ENCODE measurements around the gene INSIG1.
A peak's percentile ranks its signal among the peaks of the same experiment; 100 is the strongest.

The INSIG1 gene

DNA sequence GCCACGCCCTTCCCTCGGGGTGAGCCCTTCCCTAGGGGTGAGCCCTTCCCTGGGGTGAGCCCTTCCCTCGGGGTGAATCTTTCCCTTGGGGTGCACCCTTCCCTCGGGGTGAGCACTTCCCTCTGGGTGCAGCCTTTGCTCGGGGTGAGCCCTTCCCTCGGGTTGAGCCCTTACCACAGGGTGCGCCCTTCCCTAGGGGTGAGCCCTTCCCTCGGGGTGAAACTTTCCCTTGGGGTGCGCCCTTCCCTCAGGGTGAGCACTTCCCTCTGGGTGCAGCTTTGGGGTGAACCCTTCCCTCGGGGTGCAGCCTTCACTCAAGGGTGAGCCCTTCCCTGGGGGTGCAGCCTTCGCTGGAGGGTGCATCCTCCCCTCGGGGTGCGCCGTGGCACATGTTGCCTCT is 34.6 kb upstream of the INSIG1 start:
- DNase-seq (ENCODE audit: low spot score) = no peak
- peak overlapping the region; percentile 27 for H2AK5ac ChIP-seq (ENCODE audit: low read depth, low read length)
- no peak overlapping the region for H2BK12ac ChIP-seq (ENCODE audit: low read length)
- H3K36me3 ChIP-seq (replicated peaks in 1 of 2; ENCODE audit: control insufficient read depth in 2 of 2, insufficient read depth in 2 of 2, low read length in 2 of 2) = peaks cover 0 to 1% of the 10 kb centered on the region in 2 donors
- no peaks in the 10 kb centered on the region for H3K79me1 ChIP-seq (ENCODE audit: low read depth, low read length)
- no peak overlapping the region for H2AFZ ChIP-seq (ENCODE audit: low read length)
- no peak overlapping the region for H3K4me3 ChIP-seq (ENCODE audit: low read length in 2 of 2)
- H3K4me1 ChIP-seq (ENCODE audit: control insufficient read depth in 2 of 2, insufficient read depth in 1 of 2, low read depth in 1 of 2, low read length in 2 of 2) = no peaks in the 10 kb centered on the region
- H2BK5ac ChIP-seq (ENCODE audit: low read length) = no peak overlapping the region
- peak overlapping the region; percentile 50 for H3K18ac ChIP-seq (ENCODE audit: low read length)
- H4K8ac ChIP-seq (ENCODE audit: low read depth, low read length) = no peak overlapping the region
- no CpG with 5 or more reads among the region's 14 CpGs for WGBS, 2 donors (ENCODE audit: extremely low coverage in 2 of 2, insufficient read length in 2 of 2, insufficient replicate concordance in 1 of 2)
- peaks cover 0 to 24% (median 0%) of the 10 kb centered on the region in 3 experiments for H3K27me3 ChIP-seq (ENCODE audit: control insufficient read depth in 3 of 3, insufficient read depth in 3 of 3, low read depth in 1 of 3, low read length in 3 of 3)
- H3K4ac ChIP-seq (ENCODE audit: low read length) = no peak overlapping the region
- no peak overlapping the region for H3K27ac ChIP-seq (replicated peaks; ENCODE audit: low read length)
- H3K4me2 ChIP-seq (ENCODE audit: insufficient read depth, low read length, poor library complexity, severe bottlenecking) = no peak overlapping the region
- no peak overlapping the region for H2BK120ac ChIP-seq (ENCODE audit: low read depth, low read length)
- H3K14ac ChIP-seq (ENCODE audit: low read length) = no peak overlapping the region
- H3K9me3 ChIP-seq (replicated peaks in 1 of 2; ENCODE audit: control insufficient read depth in 2 of 2, insufficient read depth in 1 of 2, low read depth in 1 of 2, low read length in 2 of 2) = peaks cover 0 to 4% of the 10 kb centered on the region in 2 donors
- no peak overlapping the region for H3K9ac ChIP-seq (ENCODE audit: low read depth, low read length, poor library complexity)
- no peak overlapping the region for H3K23ac ChIP-seq (ENCODE audit: low read depth, low read length, poor library complexity)
- no peak overlapping the region for H4K91ac ChIP-seq (ENCODE audit: low read depth, low read length, poor library complexity)
- H2BK15ac ChIP-seq (ENCODE audit: low read length) = peak overlapping the region; percentile 28

DNA sequence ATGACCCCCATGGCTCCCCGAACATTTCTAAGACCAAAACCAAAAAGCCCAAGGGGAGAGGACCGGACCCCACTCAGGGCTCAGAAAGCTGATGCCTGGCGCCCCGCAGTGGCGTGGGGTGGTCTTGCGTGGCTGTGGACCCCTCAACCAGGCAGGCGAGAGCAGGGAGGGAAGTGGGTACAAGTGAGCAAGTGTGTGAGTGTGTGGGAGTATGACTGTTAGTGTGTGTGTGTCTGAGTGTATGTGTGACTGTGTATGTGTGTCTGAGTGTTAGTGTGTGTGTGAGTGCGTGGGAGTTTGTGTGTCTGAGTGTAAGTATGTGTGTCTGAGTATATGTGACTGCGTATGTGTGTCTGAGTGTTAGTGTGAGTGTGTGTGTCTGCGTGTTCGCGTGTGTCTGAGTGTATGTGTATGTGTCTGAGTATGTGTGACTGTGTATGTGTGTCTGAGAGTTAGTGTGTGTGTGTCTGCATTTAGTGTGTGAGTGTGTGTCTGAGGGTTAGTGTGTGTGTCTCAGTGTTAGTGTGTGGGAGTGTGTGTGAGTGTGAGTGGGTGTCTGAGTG is 34.0 kb upstream of the INSIG1 start:
- H3K4me3 ChIP-seq (ENCODE audit: low read length in 2 of 2) = peak overlapping the region in 1 of 2 donors; percentile 63
- H3K18ac ChIP-seq (ENCODE audit: low read length) = no peak overlapping the region
- no peak overlapping the region for H2BK5ac ChIP-seq (ENCODE audit: low read length)
- H2AK5ac ChIP-seq (ENCODE audit: low read depth, low read length) = no peak overlapping the region
- no peak overlapping the region for H4K8ac ChIP-seq (ENCODE audit: low read depth, low read length)
- H2BK12ac ChIP-seq (ENCODE audit: low read length) = no peak overlapping the region
- H2BK120ac ChIP-seq (ENCODE audit: low read depth, low read length) = no peak overlapping the region
- no peak overlapping the region for H3K14ac ChIP-seq (ENCODE audit: low read length)
- no peak overlapping the region for H3K4me2 ChIP-seq (ENCODE audit: insufficient read depth, low read length, poor library complexity, severe bottlenecking)
- no peak overlapping the region for H3K27ac ChIP-seq (replicated peaks; ENCODE audit: low read length)
- peaks cover 0 to 4% of the 10 kb centered on the region in 2 donors for H3K9me3 ChIP-seq (replicated peaks in 1 of 2; ENCODE audit: control insufficient read depth in 2 of 2, insufficient read depth in 1 of 2, low read depth in 1 of 2, low read length in 2 of 2)
- H3K9ac ChIP-seq (ENCODE audit: low read depth, low read length, poor library complexity) = peak overlapping the region; percentile 65
- no peak overlapping the region for H2BK15ac ChIP-seq (ENCODE audit: low read length)
- no peaks in the 10 kb centered on the region for H3K79me1 ChIP-seq (ENCODE audit: low read depth, low read length)
- peaks cover 0 to 1% of the 10 kb centered on the region in 2 donors for H3K36me3 ChIP-seq (replicated peaks in 1 of 2; ENCODE audit: control insufficient read depth in 2 of 2, insufficient read depth in 2 of 2, low read length in 2 of 2)
- H3K27me3 ChIP-seq (ENCODE audit: control insufficient read depth in 3 of 3, insufficient read depth in 3 of 3, low read depth in 1 of 3, low read length in 3 of 3) = peaks cover 0 to 24% (median 0%) of the 10 kb centered on the region in 3 experiments
- no peak overlapping the region for H3K23ac ChIP-seq (ENCODE audit: low read depth, low read length, poor library complexity)
- H4K91ac ChIP-seq (ENCODE audit: low read depth, low read length, poor library complexity) = no peak overlapping the region
- 100% methylated on average over 2 of the region's 12 CpGs; no CpG with 5 or more reads in 1 of the 2 donors for WGBS, 2 donors (ENCODE audit: extremely low coverage in 2 of 2, insufficient read length in 2 of 2, insufficient replicate concordance in 1 of 2)
- H2AFZ ChIP-seq (ENCODE audit: low read length) = no peak overlapping the region
- H3K4me1 ChIP-seq (ENCODE audit: control insufficient read depth in 2 of 2, insufficient read depth in 1 of 2, low read depth in 1 of 2, low read length in 2 of 2) = no peaks in the 10 kb centered on the region
- DNase-seq (ENCODE audit: low spot score) = no peak
- no peak overlapping the region for H3K4ac ChIP-seq (ENCODE audit: low read length)

GRCh38 chr7:155265144-155265543 is 32.5 kb upstream of the INSIG1 start:
- peaks cover 0 to 21% (median 0%) of the 10 kb centered on the region in 3 experiments for H3K27me3 ChIP-seq (ENCODE audit: control insufficient read depth in 3 of 3, insufficient read depth in 3 of 3, low read depth in 1 of 3, low read length in 3 of 3)
- no peaks in the 10 kb centered on the region for H3K79me1 ChIP-seq (ENCODE audit: low read depth, low read length)
- H2AK5ac ChIP-seq (ENCODE audit: low read depth, low read length) = peak overlapping the region; percentile 23
- H3K4me1 ChIP-seq (ENCODE audit: control insufficient read depth in 2 of 2, insufficient read depth in 1 of 2, low read depth in 1 of 2, low read length in 2 of 2) = peaks cover 0 to under 1% of the 10 kb centered on the region in 2 donors
- H4K8ac ChIP-seq (ENCODE audit: low read depth, low read length) = no peak overlapping the region
- H3K23ac ChIP-seq (ENCODE audit: low read depth, low read length, poor library complexity) = peak overlapping the region; percentile 59
- no peak overlapping the region for H3K9ac ChIP-seq (ENCODE audit: low read depth, low read length, poor library complexity)
- H2AFZ ChIP-seq (ENCODE audit: low read length) = no peak overlapping the region
- no peak overlapping the region for H3K27ac ChIP-seq (replicated peaks; ENCODE audit: low read length)
- no peak for DNase-seq (ENCODE audit: low spot score)
- no peak overlapping the region for H3K14ac ChIP-seq (ENCODE audit: low read length)
- no peak overlapping the region for H3K4me3 ChIP-seq (ENCODE audit: low read length in 2 of 2)
- no peaks in the 10 kb centered on the region for H3K36me3 ChIP-seq (replicated peaks in 1 of 2; ENCODE audit: control insufficient read depth in 2 of 2, insufficient read depth in 2 of 2, low read length in 2 of 2)
- H2BK120ac ChIP-seq (ENCODE audit: low read depth, low read length) = no peak overlapping the region
- no peak overlapping the region for H3K18ac ChIP-seq (ENCODE audit: low read length)
- no peak overlapping the region for H3K4me2 ChIP-seq (ENCODE audit: insufficient read depth, low read length, poor library complexity, severe bottlenecking)
- H2BK5ac ChIP-seq (ENCODE audit: low read length) = no peak overlapping the region
- H4K91ac ChIP-seq (ENCODE audit: low read depth, low read length, poor library complexity) = peak overlapping the region; percentile 14
- peaks cover 0 to 4% of the 10 kb centered on the region in 2 donors for H3K9me3 ChIP-seq (replicated peaks in 1 of 2; ENCODE audit: control insufficient read depth in 2 of 2, insufficient read depth in 1 of 2, low read depth in 1 of 2, low read length in 2 of 2)
- no CpG with 5 or more reads among the region's 7 CpGs for WGBS, 2 donors (ENCODE audit: extremely low coverage in 2 of 2, insufficient read length in 2 of 2, insufficient replicate concordance in 1 of 2)
- no peak overlapping the region for H2BK15ac ChIP-seq (ENCODE audit: low read length)
- H2BK12ac ChIP-seq (ENCODE audit: low read length) = no peak overlapping the region
- no peak overlapping the region for H3K4ac ChIP-seq (ENCODE audit: low read length)

DNA sequence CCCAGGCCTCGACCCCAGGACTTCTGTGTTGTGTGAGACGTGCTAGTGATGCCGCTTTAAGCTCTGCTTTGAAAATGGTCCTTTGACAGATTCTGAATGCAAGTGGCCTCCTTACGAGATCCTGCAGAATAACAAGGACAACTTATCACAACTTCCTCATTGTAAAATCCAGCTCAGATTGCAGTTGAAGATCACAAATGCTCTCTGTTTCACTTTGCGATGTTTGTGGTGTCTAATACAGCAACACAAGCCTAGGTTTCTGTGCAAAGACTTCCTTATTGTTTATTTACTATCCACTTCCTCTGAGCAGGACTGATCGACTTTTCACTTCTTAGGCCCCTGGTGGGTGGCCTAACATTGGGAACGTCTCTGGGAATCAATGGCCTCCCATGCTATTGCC is 31.7 kb upstream of the INSIG1 start:
- Histone ChIP-seq H3K18ac (ENCODE audit: low read length) (peak overlapping the region; percentile 67), H4K91ac (ENCODE audit: low read depth, low read length, poor library complexity) (peak overlapping the region; percentile 46), H3K23ac (ENCODE audit: low read depth, low read length, poor library complexity) (peak overlapping the region; percentile 61), H2AK5ac (ENCODE audit: low read depth, low read length) (no peak overlapping the region), H2BK120ac (ENCODE audit: low read depth, low read length) (no peak overlapping the region), H3K9ac (ENCODE audit: low read depth, low read length, poor library complexity) (no peak overlapping the region), H3K27me3 (ENCODE audit: control insufficient read depth in 3 of 3, insufficient read depth in 3 of 3, low read depth in 1 of 3, low read length in 3 of 3) (peaks cover 0 to 15% (median 0%) of the 10 kb centered on the region in 3 experiments), H3K4me1 (ENCODE audit: control insufficient read depth in 2 of 2, insufficient read depth in 1 of 2, low read depth in 1 of 2, low read length in 2 of 2) (peaks cover 0 to 2% of the 10 kb centered on the region in 2 donors), H3K4me2 (ENCODE audit: insufficient read depth, low read length, poor library complexity, severe bottlenecking) (no peak overlapping the region), H2BK15ac (ENCODE audit: low read length) (peak overlapping the region; percentile 92), H2BK12ac (ENCODE audit: low read length) (no peak overlapping the region), H3K4me3 (ENCODE audit: low read length in 2 of 2) (no peak overlapping the region), H2AFZ (ENCODE audit: low read length) (no peak overlapping the region), H3K79me1 (ENCODE audit: low read depth, low read length) (no peaks in the 10 kb centered on the region), H4K8ac (ENCODE audit: low read depth, low read length) (no peak overlapping the region), H3K4ac (ENCODE audit: low read length) (no peak overlapping the region), H2BK5ac (ENCODE audit: low read length) (no peak overlapping the region), H3K27ac (replicated peaks; ENCODE audit: low read length) (no peak overlapping the region), H3K14ac (ENCODE audit: low read length) (no peak overlapping the region), H3K36me3 (replicated peaks in 1 of 2; ENCODE audit: control insufficient read depth in 2 of 2, insufficient read depth in 2 of 2, low read length in 2 of 2) (no peaks in the 10 kb centered on the region), H3K9me3 (replicated peaks in 1 of 2; ENCODE audit: control insufficient read depth in 2 of 2, insufficient read depth in 1 of 2, low read depth in 1 of 2, low read length in 2 of 2) (peaks cover 0 to 4% of the 10 kb centered on the region in 2 donors)
- no peak for DNase-seq (ENCODE audit: low spot score)
- no CpG with 5 or more reads among the region's 7 CpGs for WGBS, 2 donors (ENCODE audit: extremely low coverage in 2 of 2, insufficient read length in 2 of 2, insufficient replicate concordance in 1 of 2)

Measured in neuronal stem cell (in vitro differentiated cells).